Measurements from ENCODE around the gene DENND2D. TPM values are rescaled to one million over a fixed set of nuclear protein-coding genes. Genes with fewer than 3 reads are reported as not detected.

Gene DENND2D, protein sequence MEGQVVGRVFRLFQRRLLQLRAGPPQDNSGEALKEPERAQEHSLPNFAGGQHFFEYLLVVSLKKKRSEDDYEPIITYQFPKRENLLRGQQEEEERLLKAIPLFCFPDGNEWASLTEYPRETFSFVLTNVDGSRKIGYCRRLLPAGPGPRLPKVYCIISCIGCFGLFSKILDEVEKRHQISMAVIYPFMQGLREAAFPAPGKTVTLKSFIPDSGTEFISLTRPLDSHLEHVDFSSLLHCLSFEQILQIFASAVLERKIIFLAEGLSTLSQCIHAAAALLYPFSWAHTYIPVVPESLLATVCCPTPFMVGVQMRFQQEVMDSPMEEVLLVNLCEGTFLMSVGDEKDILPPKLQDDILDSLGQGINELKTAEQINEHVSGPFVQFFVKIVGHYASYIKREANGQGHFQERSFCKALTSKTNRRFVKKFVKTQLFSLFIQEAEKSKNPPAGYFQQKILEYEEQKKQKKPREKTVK
- 5.3 to 8.9 TPM (median 7.8 TPM) in 3 replicates for polyA plus RNA-seq
- polyA plus RNA-seq (2011; ENCODE audit: low read depth) = 15.2 TPM
- polyA plus RNA-seq (2011; cell fraction: cytosol; rRNA removed) = 6.5 and 10.1 TPM in 2 replicates
- polyA plus RNA-seq (2011; cell fraction: nucleus; rRNA removed) = 5.8 and 8.6 TPM in 2 replicates
- polyA plus RNA-seq (2012; ENCODE audit: low replicate concordance) = 4.9 and 20.1 TPM in 2 replicates
- polyA minus RNA-seq = 5.1 to 8.4 TPM (median 7.4 TPM) in 3 replicates
- polyA minus RNA-seq (2011; cell fraction: cytosol; rRNA and poly(A)+ RNA removed) = 4.2 TPM
- polyA minus RNA-seq (2011; cell fraction: nucleus; rRNA and poly(A)+ RNA removed) = 2.5 and 4.0 TPM in 2 replicates

DNA sequence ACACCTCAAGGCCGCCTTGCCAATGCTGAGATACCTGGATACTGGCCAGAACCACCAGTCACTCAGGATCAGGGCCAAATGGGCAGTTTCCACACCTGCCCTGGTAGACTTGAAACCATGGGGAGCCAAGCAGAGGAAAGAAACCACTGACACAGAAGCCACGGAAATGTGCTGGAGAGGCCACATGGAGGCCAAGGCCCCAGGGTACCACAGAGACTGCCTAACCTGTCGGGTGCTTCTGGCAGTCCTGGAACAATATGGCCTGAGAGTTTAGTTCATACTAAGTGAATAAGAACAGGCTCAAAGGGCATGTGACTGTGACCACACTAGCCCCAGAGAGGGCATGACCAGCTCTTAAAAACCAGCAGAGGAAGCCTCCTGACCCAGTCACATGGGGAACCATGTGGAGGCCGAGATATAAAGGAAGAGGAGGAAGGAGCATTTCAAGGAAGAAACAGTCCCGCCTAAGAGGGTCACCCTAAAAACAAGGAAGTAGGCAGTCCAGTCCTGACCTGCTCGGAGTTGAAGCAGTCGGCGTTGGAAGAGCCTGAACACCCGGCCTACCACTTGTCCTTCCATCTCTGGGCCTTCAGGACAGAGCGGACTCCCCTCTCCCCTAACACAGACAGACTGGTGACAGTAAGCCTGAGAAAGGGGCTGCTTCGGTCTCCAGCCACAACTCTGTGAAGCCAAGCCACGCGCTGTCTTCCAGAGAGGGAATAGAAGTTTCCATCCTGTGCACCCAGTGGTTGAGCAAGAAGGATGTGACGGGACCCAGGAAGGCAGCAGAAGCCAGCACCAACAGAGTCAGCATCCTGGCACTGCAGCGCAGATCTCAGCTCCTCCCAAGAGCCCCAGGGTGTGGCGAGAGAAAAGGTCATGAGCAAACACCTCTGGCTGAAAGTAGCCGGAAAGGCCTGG, at the start of gene DENND2D:
TSS of gene DENND2D (minus strand) at position 766 of the 921 bp plus-strand sequence. CDS start at position 579, 187 bp downstream.
- H3K9me3 ChIP-seq (ENCODE audit: control insufficient read depth, low read depth, low read length) = no peaks in the 10 kb centered on the region
- H3K9ac ChIP-seq (ENCODE audit: control insufficient read depth, extremely low read depth, insufficient read depth, low read length) = no peak within 1 kb of the TSS
- DNase-seq (ENCODE audit: low read depth, low spot score) (no peak), FAIRE-seq (no peak)
- TF ChIP-seq EZH2 (IDR thresholded peaks at IDR 0.05; ENCODE audit: low read length) = no peak
- TF ChIP-seq, protein P1, sequence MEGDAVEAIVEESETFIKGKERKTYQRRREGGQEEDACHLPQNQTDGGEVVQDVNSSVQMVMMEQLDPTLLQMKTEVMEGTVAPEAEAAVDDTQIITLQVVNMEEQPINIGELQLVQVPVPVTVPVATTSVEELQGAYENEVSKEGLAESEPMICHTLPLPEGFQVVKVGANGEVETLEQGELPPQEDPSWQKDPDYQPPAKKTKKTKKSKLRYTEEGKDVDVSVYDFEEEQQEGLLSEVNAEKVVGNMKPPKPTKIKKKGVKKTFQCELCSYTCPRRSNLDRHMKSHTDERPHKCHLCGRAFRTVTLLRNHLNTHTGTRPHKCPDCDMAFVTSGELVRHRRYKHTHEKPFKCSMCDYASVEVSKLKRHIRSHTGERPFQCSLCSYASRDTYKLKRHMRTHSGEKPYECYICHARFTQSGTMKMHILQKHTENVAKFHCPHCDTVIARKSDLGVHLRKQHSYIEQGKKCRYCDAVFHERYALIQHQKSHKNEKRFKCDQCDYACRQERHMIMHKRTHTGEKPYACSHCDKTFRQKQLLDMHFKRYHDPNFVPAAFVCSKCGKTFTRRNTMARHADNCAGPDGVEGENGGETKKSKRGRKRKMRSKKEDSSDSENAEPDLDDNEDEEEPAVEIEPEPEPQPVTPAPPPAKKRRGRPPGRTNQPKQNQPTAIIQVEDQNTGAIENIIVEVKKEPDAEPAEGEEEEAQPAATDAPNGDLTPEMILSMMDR (optimal IDR thresholded peaks at IDR 0.05 in 1 of 3, IDR thresholded peaks at IDR 0.05 in 1 of 3, conservative IDR thresholded peaks at IDR 0.05 in 1 of 3; ENCODE audit: extremely low read depth in 1 of 3, insufficient read depth in 2 of 3, low read length in 3 of 3) = no peak
- peaks cover 2% of the 10 kb centered on the region in 2 experiments for H3K36me3 ChIP-seq (ENCODE audit: control insufficient read depth in 2 of 2, extremely low read depth in 1 of 2, insufficient read depth in 2 of 2, low read length in 2 of 2)
- H3K4me2 ChIP-seq (ENCODE audit: control insufficient read depth, extremely low read depth, insufficient read depth, low read depth, low read length) = no peak within 1 kb of the TSS
- dilution Hi-C loops (cut with MboI; ENCODE audit: extremely low pct_ligation_motif_present, low sequenced_read_pairs) = no loop called here
- H2AFZ ChIP-seq (ENCODE audit: control insufficient read depth, low read length) = no peak within 1 kb of the TSS
- no peaks in the 10 kb centered on the region for H3K79me2 ChIP-seq (ENCODE audit: control insufficient read depth, insufficient read depth, low read length)
- H3K27me3 ChIP-seq (ENCODE audit: control insufficient read depth, extremely low read depth, insufficient read depth, low read length) = no peaks in the 10 kb centered on the region
- no peaks in the 10 kb centered on the region for H3K9me1 ChIP-seq (ENCODE audit: control insufficient read depth, extremely low read depth, insufficient read depth, low read length)
- no peaks in the 10 kb centered on the region for H4K20me1 ChIP-seq (ENCODE audit: control insufficient read depth, extremely low read depth, insufficient read depth, low read length)
- H3K4me1 ChIP-seq (ENCODE audit: control insufficient read depth, extremely low read depth, insufficient read depth, low read length) = peaks cover 29% of the 10 kb centered on the region
- H3K27ac ChIP-seq (ENCODE audit: control insufficient read depth, insufficient read depth, low read length) = no peak within 1 kb of the TSS
- no peak within 1 kb of the TSS for H3K4me3 ChIP-seq (ENCODE audit: control insufficient read depth in 2 of 3, extremely low read depth in 1 of 3, insufficient read depth in 2 of 3, low read depth in 1 of 3, low read length in 3 of 3)

DNA sequence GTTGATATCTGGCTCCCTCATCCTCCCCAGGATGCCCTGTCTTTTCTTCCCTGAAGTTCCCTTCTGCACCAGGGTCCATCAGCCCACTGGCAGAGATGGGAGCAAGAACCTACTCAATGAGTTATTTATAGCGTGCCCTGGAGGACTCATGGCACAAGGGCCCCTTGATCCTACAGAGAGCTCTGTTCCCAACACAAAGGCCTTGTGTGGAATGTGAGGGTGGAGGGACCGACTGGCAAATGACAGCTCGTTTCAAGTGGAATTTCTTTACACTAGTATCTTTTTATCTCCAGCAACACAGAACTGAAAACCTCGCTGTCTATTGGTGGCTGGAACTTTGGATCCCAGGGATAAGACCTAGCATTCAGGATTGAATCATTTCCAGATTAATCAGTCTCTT, 49.5 kb upstream of the DENND2D start:
- H3K9ac ChIP-seq (ENCODE audit: control insufficient read depth, extremely low read depth, insufficient read depth, low read length) = no peak overlapping the region
- no peak overlapping the region for H3K4me3 ChIP-seq (ENCODE audit: control insufficient read depth in 2 of 3, extremely low read depth in 1 of 3, insufficient read depth in 2 of 3, low read depth in 1 of 3, low read length in 3 of 3)
- dilution Hi-C loops (cut with MboI; ENCODE audit: extremely low pct_ligation_motif_present, low sequenced_read_pairs) = no loop called here
- no peak overlapping the region for H3K4me2 ChIP-seq (ENCODE audit: control insufficient read depth, extremely low read depth, insufficient read depth, low read depth, low read length)
- H4K20me1 ChIP-seq (ENCODE audit: control insufficient read depth, extremely low read depth, insufficient read depth, low read length) = no peaks in the 10 kb centered on the region
- H2AFZ ChIP-seq (ENCODE audit: control insufficient read depth, low read length) = no peak overlapping the region
- no peaks in the 10 kb centered on the region for H3K9me1 ChIP-seq (ENCODE audit: control insufficient read depth, extremely low read depth, insufficient read depth, low read length)
- FAIRE-seq (no peak), DNase-seq (ENCODE audit: low read depth, low spot score) (no peak)
- no peak for TF ChIP-seq EZH2 (IDR thresholded peaks at IDR 0.05; ENCODE audit: low read length)
- TF ChIP-seq, protein P1 (optimal IDR thresholded peaks at IDR 0.05 in 1 of 3, IDR thresholded peaks at IDR 0.05 in 1 of 3, conservative IDR thresholded peaks at IDR 0.05 in 1 of 3; ENCODE audit: extremely low read depth in 1 of 3, insufficient read depth in 2 of 3, low read length in 3 of 3) = no peak
- H3K4me1 ChIP-seq (ENCODE audit: control insufficient read depth, extremely low read depth, insufficient read depth, low read length) = no peaks in the 10 kb centered on the region
- no peak overlapping the region for H3K27ac ChIP-seq (ENCODE audit: control insufficient read depth, insufficient read depth, low read length)
- peaks cover 10% of the 10 kb centered on the region for H3K27me3 ChIP-seq (ENCODE audit: control insufficient read depth, extremely low read depth, insufficient read depth, low read length)
- H3K79me2 ChIP-seq (ENCODE audit: control insufficient read depth, insufficient read depth, low read length) = no peaks in the 10 kb centered on the region
- no peaks in the 10 kb centered on the region for H3K9me3 ChIP-seq (ENCODE audit: control insufficient read depth, low read depth, low read length)
- H3K36me3 ChIP-seq (ENCODE audit: control insufficient read depth in 2 of 2, extremely low read depth in 1 of 2, insufficient read depth in 2 of 2, low read length in 2 of 2) = no peaks in the 10 kb centered on the region
